NCI-H2107 treated with DMSO at 0.1 percent for 48 hours (cell line): ENCODE results near the gene LACC1.

ENCODE experiments used
- DNase-seq: peaks from one replicate; lab custom pipeline; 2025; ENCODE audit not compliant: unreplicated experiment; lab: John Stamatoyannopoulos, UW

The LACC1 gene

DNA sequence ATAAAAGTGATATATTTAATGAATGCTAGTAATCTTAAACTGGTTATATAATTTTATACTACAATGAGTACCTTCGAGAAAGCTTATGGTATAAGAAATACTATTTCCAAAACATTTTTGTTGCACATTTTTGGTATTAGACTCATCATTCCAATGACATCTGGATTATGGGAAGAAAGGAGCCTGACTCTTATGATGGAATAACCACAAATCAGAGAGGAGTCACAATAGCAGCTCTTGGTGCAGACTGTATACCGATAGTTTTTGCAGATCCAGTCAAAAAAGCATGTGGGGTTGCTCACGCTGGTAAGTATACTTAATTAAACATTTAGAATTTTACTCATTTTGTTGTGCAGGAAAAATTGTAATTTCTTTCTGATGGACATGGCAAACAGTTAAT, 3.9 kb downstream of the LACC1 start:
- no peak for DNase-seq

GRCh38 chr13:43884222-43884621, 4.5 kb downstream of the LACC1 start:
- no peak for DNase-seq

GRCh38 chr13:43894438-43894837, 14.7 kb downstream of the LACC1 start:
- no peak for DNase-seq

- no peak for DNase-seq
Measured at GRCh38 chr13:43895940-43896339, 16.2 kb downstream of the LACC1 start.

GRCh38 chr13:43905435-43906031, 25.8 kb downstream of the LACC1 start:
- peak; percentile 69 for DNase-seq

DNA sequence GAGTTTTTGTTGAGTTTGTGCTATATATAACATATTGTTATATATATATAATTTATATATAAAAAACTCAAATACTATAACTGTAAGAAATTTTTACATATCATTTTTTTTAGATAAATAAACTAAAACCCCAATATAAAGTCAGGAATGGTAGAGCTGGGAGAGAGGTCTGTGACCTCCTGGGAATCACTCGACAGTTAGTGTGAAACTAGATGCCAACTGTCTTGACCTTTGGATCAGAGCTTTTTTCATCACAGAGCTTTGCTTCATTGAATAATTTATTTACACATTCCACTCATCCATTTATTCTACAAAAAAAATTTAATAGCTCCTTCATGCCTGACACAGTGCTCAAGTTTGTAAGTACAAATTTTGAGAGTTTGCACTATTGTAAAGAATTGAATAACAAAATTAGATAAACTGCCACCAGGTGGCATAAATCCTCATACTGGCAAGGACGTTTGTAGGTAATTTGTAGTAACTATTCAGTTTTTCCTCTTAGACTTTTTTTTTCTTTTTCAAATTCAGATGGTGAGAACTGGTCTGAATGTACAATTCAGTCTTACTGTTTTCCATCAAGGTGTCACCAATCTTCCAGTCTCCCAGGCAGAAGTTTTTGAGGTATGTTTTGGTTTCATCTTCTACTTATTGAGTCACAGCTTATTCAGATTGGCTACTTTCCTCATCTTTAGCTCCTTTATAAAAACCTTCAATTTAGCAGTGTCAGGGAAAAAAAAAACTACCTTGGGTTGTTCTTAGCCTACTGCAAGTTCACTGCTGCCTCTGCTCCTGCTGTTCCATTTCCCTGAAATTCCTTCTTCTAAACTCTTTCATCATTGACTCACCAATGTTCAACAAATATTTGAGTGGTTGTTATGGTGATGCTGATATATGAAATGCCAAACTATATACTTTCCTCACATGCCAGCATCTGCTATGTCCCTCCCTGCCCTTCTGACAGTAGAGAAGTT, 28.7 kb downstream of the LACC1 start:
- peak; percentile 14 for DNase-seq

- DNase-seq, result no peak
Measured at GRCh38 chr13:43910856-43911255, 31.2 kb downstream of the LACC1 start.

- DNase-seq, result no peak
Measured at GRCh38 chr13:43911278-43911677, 31.6 kb downstream of the LACC1 start.

DNA sequence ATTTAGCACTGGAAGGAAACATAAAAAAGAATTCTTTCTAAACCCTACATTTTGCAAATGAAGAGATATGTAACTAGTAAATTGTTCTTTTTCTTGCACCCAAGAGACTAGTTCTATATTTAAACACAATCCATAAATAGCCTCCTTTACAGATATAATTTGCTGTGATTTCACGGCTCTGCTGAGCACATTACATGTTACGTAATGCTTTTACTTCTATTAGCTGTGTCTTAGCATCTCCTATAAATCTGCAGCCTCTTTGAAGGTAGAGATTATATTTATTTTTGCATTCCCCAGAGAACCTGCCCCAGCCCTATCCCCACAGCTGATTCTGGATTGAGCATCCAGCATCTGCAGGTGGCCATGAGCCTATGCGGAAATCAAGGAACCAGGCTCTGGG, 32.2 kb downstream of the LACC1 start:
- DNase-seq, result no peak

- no peak for DNase-seq
Measured at GRCh38 chr13:43915451-43915850, 35.7 kb downstream of the LACC1 start.

- no peak for DNase-seq
Measured at GRCh38 chr13:43916828-43917227, 37.1 kb downstream of the LACC1 start.

DNA sequence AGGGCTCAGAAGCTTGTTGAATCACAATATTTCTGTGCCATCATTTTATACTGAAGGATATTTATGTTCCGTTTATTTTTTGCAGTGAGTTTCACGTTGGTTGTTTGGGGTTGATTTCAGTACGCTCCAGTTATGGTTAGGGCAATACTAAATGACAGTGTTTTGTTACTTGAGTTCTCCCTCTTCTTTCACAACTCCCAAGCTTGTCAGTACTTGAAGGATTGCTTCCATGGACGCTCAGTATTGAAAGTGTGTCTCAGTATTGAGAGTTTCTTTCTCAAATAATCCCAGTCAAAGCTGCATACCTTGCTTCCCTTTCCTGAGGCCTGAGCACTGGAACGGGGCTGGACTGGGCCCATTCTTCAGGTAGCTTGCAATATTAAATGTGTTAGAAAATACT, 38.9 kb downstream of the LACC1 start:
- no peak for DNase-seq

- DNase-seq, result no peak
Measured at GRCh38 chr13:43920965-43921674, 41.4 kb downstream of the LACC1 start.

DNA sequence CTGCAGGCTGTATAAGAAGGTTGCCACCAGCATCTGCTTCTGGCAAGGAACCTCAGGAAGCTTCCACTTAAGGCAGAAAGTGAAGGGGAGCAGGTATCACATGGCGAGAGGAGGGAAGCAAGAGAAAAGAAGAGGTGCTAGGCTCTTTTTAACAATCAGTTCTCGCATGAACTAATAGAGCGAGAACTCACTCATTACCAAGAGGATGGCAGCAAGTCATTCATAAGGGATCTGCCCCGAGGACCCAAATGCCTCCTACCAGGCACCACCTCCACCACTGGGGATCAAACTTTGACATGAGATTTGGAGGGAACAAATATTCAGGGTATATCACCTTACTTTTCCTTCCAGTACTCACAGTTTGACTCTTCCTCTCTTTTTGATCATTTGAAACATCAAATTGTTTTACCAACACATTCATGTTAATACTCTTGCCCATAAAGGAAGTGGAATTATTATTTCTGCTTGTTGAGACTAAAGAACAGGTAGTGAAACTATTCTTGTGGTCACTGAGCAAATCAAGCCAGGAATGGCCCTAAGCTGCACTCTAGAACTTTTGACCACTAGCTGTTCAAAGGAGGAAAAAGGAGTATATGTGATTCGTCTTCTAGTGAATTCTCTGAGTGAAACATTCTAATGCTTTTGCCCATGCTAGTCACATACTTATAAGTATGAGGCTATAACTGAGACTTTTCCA, 45.0 kb downstream of the LACC1 start:
- no peak for DNase-seq

DNA sequence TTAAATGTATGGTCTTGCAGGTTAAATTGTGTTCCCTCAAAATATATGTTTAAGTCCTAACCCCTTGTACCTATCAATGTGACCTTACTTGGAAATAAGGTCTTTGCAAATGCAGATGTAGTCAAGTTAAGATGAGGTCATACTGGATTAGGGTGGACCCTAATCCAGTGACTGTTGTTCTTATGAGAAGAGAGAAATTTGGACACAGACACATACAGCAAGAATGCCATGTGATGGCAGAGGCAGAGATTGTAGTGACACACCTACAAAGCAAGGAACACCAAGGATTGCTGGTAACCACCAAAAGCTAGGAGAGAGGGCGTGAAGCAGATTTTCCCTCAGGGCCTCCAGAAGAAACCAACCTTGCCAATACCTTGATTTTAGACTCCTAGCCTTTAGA, 50.2 kb downstream of the LACC1 start:
- DNase-seq, result no peak

DNA sequence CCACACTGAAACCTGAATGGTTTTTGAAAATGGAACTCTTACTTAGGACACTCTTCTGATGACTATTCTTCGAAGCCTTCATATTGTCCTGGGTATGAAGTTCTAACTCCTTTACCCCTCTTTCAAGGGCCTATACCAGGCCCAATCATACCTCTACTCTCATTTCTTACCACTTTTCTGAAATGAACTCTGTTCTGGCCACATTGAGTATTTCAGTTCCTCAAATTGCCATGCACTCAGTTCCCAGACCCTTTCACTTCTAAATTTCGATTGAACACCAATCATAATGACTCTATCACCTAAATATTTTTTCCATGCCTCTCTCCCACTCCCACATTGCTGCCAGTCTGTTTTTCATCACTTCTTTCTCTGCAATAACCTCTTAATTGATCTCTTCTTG, 53.7 kb downstream of the LACC1 start:
- no peak for DNase-seq

DNA sequence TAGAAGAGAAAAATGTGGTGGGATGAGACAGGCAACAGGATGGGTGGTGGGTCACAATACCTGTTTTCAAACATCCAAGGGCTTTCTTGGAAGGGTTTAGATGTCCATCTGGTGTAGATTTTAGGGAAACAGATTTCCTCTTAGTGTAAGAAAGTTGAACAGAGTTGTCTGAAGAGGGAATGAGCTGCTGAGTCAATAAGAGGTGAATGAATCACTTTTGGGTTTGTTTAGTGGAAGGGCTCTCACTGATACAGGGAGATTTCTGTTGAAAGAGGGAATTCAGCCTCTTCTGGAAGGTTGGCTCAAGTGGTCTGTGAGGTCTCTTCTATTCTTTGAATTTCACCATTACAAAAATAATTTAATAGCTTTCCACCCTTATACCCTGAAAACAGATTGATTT, 54.6 kb downstream of the LACC1 start:
- DNase-seq, result no peak

DNA sequence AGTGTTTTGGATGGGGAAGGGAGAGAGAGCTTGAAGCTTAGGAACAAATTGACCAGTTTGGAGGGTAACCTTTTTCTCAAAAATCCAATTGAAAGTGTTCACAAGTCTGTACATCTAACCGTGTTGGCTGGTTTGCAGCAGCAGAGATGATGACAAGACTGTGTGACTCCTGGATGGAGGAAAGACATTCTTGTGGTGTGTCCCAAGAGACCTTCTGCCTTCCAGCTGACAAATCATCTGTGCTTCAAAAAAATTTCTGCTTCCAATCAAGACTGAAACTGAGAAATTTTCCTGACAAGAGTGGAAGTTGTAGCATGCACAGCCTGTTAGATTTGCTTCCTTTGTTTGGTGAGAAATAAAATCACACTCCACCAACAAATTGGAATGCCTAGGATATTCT, 56.2 kb downstream of the LACC1 start:
- no peak for DNase-seq

- peak; percentile 5 for DNase-seq
Measured at GRCh38 chr13:43936647-43937046, 56.9 kb downstream of the LACC1 start.

GRCh38 chr13:43937839-43938238, 58.1 kb downstream of the LACC1 start:
- DNase-seq, result no peak

GRCh38 chr13:43938449-43938848, 58.7 kb downstream of the LACC1 start:
- no peak for DNase-seq
